GM18498 (cell line): ENCODE results near the gene XPO5.
"Not testable (repeated sequence)": the region's sequence is repeated elsewhere in the genome, so short reads cannot be mapped to it uniquely, and the experiment has no call there.

Source experiments
- ATAC-seq: cut with Tn5 transposase; IDR thresholded peaks from one replicate; pipeline ENCODE4 v1.9.1; 2021; ENCODE audit warnings: mild to moderate bottlenecking, moderate library complexity; ENCODE audit not compliant: unreplicated experiment

The XPO5 gene

GRCh38 chr6:43498291-43498690 lies 77.5 kb downstream of the XPO5 start:
- not testable (repeated sequence) for ATAC-seq

- no peak for ATAC-seq
Measured at GRCh38 chr6:43497689-43498088, 78.1 kb downstream of the XPO5 start.

GRCh38 chr6:43497129-43497396 lies 78.8 kb downstream of the XPO5 start:
- no peak for ATAC-seq

GRCh38 chr6:43496370-43497128 lies 79.3 kb downstream of the XPO5 start:
- ATAC-seq = no peak

- ATAC-seq = no peak
Measured at GRCh38 chr6:43495409-43495941, 80.4 kb downstream of the XPO5 start.

GRCh38 chr6:43494766-43495165 lies 81.1 kb downstream of the XPO5 start:
- ATAC-seq = no peak

GRCh38 chr6:43494321-43494720 lies 81.5 kb downstream of the XPO5 start:
- ATAC-seq = no peak

- ATAC-seq = no peak
Measured at GRCh38 chr6:43493833-43494232, 82.0 kb downstream of the XPO5 start.

GRCh38 chr6:43493230-43493629 lies 82.6 kb downstream of the XPO5 start:
- ATAC-seq = no peak

- no peak for ATAC-seq
Measured at GRCh38 chr6:43492673-43493072, 83.2 kb downstream of the XPO5 start.

- no peak for ATAC-seq
Measured at GRCh38 chr6:43491750-43492661, 83.8 kb downstream of the XPO5 start.

GRCh38 chr6:43490523-43490939 lies 85.3 kb downstream of the XPO5 start:
- ATAC-seq = no peak

- no peak for ATAC-seq
Measured at GRCh38 chr6:43489277-43490072, 86.4 kb downstream of the XPO5 start.

GRCh38 chr6:43488667-43489276 lies 87.1 kb downstream of the XPO5 start:
- no peak for ATAC-seq

- ATAC-seq = no peak
Measured at GRCh38 chr6:43481591-43482236, 94.1 kb downstream of the XPO5 start.

GRCh38 chr6:43481075-43481474 lies 94.8 kb downstream of the XPO5 start:
- no peak for ATAC-seq

- ATAC-seq = no peak
Measured at GRCh38 chr6:43478008-43478372, 97.8 kb downstream of the XPO5 start.

- peak; percentile 98 for ATAC-seq
Measured at GRCh38 chr6:43477235-43478007, 98.4 kb downstream of the XPO5 start, which contains the start of gene TJAP1. TJAP1 (plus strand) TSS chr6:43477570; CDS start chr6:43499002, 21,432 bp downstream.

- peak; percentile 11 for ATAC-seq
Measured at GRCh38 chr6:43476746-43477145, 99.1 kb downstream of the XPO5 start.
